ENCODE data around the gene OASL.
A peak's percentile ranks its signal among the peaks of the same experiment; 100 is the strongest.
"Not testable (repeated sequence)": the region's sequence is repeated elsewhere in the genome, so short reads cannot be mapped to it uniquely, and the experiment has no call there.

OASL gene

DNA sequence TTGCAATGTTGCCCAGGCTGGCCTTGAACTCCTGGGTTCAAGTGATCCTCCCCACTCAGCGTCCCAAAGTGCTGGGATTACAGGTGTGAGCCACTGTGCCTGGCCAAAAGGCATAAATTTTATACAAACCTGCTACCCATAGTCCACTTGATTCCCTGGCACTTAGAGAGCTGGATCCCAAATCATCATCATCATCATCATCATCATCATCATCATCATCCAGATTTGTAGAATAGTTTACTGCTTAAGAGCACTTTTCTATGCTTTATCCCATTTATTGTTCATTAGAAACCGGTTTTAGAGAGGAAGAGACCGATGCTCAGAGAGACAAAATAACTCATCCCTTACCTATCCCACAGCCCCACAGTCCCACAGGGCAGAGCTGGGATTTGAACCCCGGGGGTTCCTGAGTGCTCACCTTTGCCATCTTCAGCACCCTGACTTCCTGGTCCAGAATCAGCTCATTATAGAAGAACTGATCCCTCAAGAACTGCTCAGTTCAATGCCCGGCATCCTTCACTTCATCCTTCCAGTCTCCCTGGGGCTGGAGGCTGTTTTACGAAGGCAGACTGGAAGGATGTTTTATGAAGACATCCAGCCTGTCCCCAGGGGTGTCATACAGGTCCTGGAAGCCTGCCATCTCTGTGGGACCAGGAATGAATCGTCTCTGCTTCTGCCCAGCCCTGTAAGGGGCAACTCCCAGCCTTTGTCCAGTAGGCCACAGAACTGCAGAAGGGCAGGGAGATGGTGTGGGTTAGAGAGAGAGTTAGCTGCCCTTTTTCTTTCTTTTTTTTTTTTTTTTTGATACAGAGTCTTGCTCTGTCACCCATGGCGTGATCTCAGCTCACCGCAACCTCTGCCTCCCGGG, 20.2 kb upstream of the OASL start:
- DNase-seq = no peak

DNA sequence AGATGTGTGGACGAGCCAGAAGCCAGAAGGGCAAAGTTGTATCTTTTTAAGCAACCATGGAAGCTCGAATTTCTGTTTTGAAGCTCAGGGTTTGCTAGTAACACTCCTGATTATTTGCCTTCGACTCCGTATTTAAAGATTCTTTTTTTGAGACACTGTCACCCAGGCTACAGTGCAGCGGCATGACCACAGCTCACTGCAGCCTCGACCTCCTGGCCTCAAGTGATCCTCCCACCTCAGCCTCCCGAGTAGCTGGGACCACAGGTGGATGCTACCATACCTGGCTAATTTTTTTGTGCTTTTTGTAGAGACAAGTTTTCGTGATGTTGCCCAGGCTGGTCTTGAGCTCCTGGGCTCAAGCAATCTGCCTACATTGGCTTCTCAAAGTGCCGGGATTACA, 18.7 kb upstream of the OASL start:
- no peak for DNase-seq

DNA sequence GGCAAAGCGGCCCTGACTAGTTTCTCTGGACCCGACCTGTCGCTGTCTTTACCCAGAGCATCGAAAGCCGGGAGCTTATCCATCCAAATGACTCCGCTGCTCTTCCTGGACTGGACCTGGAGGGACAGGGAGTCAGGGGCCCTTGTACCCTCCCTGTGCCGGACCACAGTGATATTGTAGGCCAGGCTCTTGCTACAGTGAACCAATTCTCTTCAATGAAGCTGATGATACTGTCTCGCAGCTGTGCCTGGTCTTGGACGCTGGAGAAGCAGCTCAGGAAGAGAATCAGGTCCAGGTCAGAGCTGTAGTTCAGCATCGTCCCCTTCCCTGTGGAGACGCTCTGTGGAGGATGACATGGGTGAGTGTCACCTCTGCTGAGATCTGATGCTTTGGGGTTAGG, 14.7 kb upstream of the OASL start:
- DNase-seq = no peak

- DNase-seq = peak; percentile 37
These were observed 11.7 kb upstream of the OASL start for GRCh38 chr12:121050725-121051124.

DNA sequence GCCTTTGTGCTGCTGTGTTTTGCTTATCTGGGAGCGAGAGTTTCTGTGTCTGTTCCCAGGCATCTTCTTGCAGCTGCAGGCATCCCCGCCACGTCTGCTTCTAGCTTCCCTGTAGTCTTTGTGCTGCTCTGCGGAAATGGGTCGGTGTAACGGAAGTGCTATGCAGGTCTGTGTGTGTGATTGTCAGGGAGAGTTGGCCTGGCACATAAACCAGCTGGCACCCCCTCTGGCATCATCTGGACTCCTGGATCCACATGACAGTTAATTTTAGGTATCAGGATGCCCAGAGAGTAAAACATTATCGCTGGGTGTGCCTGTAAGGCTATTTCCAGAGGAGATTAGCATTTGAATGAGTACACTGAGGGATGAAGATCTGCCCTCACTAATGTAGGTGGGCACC, 9.4 kb upstream of the OASL start:
- DNase-seq = no peak

DNA sequence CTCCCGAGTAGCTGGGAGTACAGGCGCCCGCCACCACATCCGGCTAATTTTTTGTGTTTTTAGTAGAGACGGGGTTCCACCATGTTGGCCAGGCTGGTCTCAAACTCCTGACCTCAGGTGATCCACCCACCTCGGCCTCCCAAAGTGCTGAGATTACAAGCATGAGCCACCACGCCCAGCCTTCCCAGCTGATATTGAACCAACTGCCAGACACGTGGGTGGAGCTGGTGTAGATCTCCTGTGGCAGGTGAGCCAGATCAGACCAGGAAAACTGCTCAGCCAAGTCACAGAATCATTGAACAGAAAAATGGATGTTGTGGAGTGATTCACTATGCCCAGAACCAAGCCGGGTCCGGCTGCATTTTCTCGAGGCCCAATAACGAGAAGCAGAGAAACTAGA, 8.4 kb upstream of the OASL start:
- DNase-seq = not testable (repeated sequence)

GRCh38 chr12:121043067-121043466, 4.0 kb upstream of the OASL start:
- no peak for DNase-seq

GRCh38 chr12:121036810-121037326, 2.2 kb downstream of the OASL start:
- peak; percentile 48 for DNase-seq

GRCh38 chr12:121034616-121035305, 4.3 kb downstream of the OASL start:
- DNase-seq = no peak

DNA sequence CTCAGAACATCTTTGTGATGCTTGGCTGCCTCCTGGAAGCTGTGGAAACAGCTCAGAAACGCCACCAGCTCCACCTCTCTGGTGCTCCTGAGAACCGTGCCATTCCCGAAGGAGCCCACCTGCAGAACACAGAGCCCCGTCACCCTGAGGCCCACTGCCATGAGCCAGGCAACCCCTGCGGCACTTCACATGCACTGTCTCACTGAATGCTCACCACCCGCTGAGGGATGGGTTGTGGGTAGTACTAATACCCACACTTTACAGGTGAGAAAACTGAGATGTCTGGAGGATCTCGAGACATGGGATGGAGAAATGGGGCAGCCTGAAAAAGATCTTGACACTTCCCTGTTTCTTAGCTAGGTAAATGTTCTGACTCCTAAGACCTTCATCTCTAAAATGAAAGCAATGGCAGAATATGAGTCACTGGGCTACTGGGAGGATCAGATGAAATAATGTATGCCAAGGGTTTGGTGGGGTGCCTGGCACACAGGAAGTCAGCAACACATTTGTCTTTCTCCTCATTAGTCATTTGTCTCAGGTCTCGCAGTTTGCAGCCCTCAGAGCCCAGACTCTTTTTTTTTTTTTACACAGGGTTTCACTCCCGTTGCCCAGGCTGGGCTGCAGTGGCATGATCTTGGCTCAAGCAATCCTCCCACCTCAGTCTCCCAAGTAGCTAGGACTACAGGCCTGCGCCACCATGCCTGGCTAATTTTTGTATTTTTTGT, 5.3 kb downstream of the OASL start:
- DNase-seq = peak; percentile 13

GRCh38 chr12:121030576-121031212, 8.4 kb downstream of the OASL start:
- DNase-seq = no peak

DNA sequence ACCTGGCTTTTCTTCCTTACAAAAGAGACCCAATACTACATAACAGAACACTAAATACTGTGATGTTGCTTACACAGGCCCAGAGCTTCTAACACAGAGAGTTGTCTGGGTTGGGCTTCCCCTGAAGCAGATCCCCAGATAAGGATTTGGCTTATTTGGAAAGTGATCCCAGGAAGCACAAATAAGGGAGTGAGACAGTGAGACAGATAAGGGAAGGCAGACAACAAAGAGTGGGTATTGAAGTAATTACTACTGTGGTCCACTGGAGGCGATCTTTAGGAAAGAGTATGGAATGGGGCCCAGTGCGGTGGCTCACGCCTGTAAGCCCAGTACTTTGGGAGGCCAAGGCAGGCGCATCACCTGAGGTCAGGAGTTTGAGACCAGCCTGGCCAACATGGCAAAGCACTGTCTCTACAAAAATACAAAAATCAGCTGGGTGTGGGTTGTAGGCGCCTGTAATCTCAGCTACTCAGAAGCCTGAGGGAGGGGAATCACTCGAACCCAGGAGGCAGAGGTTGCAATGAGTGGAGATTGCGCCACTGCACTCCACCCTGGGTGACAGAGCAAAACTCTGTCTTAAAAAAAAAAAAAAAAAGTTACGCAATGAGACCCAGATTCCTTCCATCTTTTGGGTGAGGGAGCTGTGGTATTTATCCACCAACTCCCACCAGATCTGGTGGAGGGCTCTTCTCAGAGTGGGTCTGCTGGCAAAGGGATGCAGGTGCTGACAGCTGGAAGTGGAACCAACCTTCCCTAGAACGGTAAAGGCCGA, 12.6 kb downstream of the OASL start:
- peak; percentile 39 for DNase-seq

GRCh38 chr12:121025442-121026226, 13.4 kb downstream of the OASL start:
- DNase-seq = no peak

GRCh38 chr12:121023799-121024198, 15.2 kb downstream of the OASL start:
- DNase-seq = no peak

DNA sequence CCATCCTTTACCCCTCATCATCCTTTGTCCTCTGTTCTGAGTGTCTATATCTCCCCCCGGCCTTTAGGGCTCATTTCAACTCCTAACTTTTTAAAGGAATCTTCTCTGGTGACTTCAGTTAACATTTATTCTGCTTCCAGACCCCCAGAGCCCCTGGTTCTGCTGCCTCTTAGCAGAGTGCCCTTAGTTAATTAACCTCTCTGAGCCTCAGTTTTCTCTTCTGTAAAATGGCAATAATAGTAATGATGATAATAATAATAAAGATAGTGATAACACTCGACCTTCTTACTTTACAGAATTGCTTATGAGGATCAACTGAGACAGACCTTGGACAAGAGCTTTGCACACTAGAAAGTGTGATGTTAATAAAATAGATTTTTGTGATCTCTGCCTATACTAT, 16.3 kb downstream of the OASL start:
- no peak for DNase-seq

- no peak for DNase-seq
These were observed 17.3 kb downstream of the OASL start for GRCh38 chr12:121021754-121022153.

- DNase-seq = no peak
These were observed 20.0 kb downstream of the OASL start for GRCh38 chr12:121018860-121019617.

DNA sequence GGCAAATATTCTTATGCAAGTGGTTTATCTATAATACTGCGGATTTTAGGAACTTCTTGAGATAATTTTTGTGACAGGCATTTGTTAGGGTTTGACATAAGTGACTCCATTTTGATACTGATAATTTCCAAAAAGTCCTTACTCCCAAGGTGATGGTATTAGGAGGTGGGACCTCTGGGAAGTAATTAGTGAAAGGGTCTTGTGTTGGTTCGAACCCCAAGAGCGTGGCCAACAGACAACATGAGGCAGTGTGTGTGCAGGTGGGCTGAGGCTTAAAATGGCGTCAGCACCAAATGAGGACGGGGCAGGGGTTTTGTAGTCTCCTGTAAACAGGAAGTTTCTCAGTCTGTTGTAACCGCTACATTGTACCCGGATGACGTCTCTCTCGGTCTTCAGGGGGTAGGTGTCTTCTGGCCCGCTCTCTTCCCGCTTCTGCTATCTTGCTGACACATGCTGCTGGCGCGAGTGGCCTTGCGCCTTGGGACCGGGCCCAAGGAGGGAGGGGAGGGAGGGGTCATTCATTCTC, 21.0 kb downstream of the OASL start:
- DNase-seq = no peak

DNA sequence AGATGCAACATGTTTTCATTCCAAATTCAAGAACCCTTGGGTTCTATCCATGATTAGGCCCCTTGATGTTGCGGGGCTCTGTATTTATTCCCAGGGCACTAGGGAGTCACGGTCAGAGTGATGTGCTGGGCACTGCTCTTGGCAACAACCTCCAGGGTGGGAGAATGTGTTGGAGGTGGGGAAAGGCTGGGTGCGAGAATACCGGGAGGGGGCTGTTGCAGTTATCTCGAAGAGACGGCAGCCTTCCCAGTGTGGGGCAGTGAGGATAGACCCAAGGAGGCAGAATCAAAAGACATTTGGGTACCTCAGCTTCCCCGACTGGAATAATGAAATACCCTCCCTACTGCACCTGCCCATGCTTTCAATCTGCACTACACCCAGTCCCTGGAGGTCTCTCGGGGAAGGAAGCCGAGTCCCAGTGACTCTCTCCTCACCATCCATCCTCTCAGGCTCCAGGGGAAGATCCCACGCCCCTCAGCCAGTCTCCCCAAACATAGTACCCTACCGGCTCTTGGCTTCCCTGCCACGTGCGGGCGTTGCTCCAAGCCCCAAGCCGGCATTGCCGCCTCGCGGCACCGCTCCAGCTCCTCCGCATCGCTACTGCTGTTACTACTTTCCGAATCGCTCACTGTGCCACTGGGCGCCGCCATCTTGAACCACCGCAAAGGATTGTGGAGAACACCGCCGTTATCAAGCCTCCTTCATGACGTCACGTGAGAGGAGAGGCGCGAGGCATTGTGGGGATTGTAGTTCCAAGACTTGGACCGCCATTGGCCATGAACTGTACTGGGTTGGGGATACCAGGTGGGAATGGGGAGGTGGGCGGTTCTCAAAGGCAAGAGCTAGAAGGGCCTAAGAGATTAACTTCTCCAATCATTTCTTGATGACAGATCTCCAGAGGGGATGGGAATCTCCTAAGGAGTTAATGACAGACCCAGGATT, 22.9 kb downstream of the OASL start, which contains the start of gene C12orf43:
TSS of gene C12orf43 (minus strand) at position 663 of the 942 bp plus-strand sequence. CDS start at position 650, 13 bp downstream.
- peak; percentile 97 for DNase-seq
